Osteocyte (in vitro differentiated cells): Measurements from ENCODE around the gene OAF. TPM values are rescaled to one million over a fixed set of nuclear protein-coding genes. Genes with fewer than 3 reads are reported as not detected.

Source experiments
- DNase-seq: peaks from one replicate; pipeline ENCODE4 v3.0.0; 2021; ENCODE audit warnings: mixed read lengths; ENCODE audit not compliant: unreplicated experiment; ENCODE audit errors: extremely low spot score
- H3K27ac Mint-ChIP-seq: one replicate; pipeline ENCODE4 v1.8.0; 2021; ENCODE audit warnings: mild to moderate bottlenecking, mixed read lengths; ENCODE audit not compliant: unreplicated experiment
- H3K27me3 Mint-ChIP-seq: one replicate; pipeline ENCODE4 v1.8.0; 2021; ENCODE audit warnings: mixed read lengths; ENCODE audit not compliant: unreplicated experiment
- H3K36me3 Mint-ChIP-seq: one replicate; pipeline ENCODE4 v1.8.0; 2021; ENCODE audit warnings: mixed read lengths; ENCODE audit not compliant: unreplicated experiment
- H3K4me1 Mint-ChIP-seq: one replicate; pipeline ENCODE4 v1.8.0; 2021; ENCODE audit warnings: mixed read lengths; ENCODE audit not compliant: unreplicated experiment
- H3K4me3 Mint-ChIP-seq: one replicate; pipeline ENCODE4 v1.8.0; 2021; ENCODE audit warnings: mild to moderate bottlenecking, moderate library complexity, mixed read lengths; ENCODE audit not compliant: unreplicated experiment
- H3K9me3 Mint-ChIP-seq: one replicate; pipeline ENCODE4 v1.8.0; 2021; ENCODE audit warnings: mixed read lengths; ENCODE audit not compliant: unreplicated experiment
- total RNA-seq: library from RNA; stranded (reverse); gene quantifications from 2 replicates; pipeline ENCODE4 v1.2.1, GENCODE V29; 2021
- TF ChIP-seq, protein P1 (sequence below): fragments of 200-600 bp; sonication (generic); IDR thresholded peaks from 2 replicates; pipeline ENCODE4 v1.5.0; 2021; ENCODE audit warnings: antibody characterized with exemption, mild to moderate bottlenecking, moderate library complexity

OAF gene
- total RNA-seq, 1 donor from 2014 or later = 10.2 TPM

DNA sequence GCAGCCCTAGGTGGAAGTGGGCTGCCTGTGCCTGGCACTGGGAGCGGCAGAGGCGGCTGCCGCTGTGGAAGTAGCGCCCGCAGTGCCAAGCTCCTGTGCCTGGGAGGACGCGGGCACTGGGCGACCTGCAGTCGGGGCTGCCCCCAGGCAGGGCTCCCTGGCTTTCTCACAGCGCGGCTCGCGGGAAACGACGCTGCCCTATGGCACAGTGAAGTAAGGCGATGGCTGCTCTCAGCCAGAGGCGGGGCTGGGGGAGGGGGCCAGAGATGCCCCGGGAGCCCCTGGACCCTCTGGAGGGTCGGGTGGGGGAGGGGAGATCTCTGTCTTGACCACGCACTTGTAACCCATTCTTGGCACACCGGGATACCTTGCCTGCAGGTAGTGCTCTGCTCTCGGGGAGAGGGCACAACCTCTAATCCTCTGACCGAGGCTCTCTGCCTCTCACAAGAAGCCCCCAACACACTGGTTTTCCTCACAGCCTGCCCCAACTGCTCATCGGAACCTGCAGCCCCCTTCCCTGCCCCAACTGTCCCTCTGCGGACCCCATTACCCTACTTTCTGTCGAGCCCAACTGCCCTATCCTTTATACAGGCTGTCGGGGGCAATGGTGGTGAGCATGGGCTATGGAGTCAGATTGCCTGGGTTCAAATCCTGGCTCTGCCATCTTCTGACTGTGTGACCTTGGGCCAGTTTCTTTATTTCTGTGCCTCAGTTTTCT, 40.7 kb upstream of the OAF start:
- no peaks in the 10 kb centered on the region for H3K36me3 Mint-ChIP-seq
- no peak overlapping the region for H3K27ac Mint-ChIP-seq
- peaks cover 3% of the 10 kb centered on the region for H3K4me1 Mint-ChIP-seq
- peaks cover 7% of the 10 kb centered on the region for H3K9me3 Mint-ChIP-seq
- TF ChIP-seq, protein P1, sequence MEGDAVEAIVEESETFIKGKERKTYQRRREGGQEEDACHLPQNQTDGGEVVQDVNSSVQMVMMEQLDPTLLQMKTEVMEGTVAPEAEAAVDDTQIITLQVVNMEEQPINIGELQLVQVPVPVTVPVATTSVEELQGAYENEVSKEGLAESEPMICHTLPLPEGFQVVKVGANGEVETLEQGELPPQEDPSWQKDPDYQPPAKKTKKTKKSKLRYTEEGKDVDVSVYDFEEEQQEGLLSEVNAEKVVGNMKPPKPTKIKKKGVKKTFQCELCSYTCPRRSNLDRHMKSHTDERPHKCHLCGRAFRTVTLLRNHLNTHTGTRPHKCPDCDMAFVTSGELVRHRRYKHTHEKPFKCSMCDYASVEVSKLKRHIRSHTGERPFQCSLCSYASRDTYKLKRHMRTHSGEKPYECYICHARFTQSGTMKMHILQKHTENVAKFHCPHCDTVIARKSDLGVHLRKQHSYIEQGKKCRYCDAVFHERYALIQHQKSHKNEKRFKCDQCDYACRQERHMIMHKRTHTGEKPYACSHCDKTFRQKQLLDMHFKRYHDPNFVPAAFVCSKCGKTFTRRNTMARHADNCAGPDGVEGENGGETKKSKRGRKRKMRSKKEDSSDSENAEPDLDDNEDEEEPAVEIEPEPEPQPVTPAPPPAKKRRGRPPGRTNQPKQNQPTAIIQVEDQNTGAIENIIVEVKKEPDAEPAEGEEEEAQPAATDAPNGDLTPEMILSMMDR = no peak
- H3K4me3 Mint-ChIP-seq = no peak overlapping the region
- DNase-seq = no peak
- H3K27me3 Mint-ChIP-seq = peaks cover 69% of the 10 kb centered on the region

DNA sequence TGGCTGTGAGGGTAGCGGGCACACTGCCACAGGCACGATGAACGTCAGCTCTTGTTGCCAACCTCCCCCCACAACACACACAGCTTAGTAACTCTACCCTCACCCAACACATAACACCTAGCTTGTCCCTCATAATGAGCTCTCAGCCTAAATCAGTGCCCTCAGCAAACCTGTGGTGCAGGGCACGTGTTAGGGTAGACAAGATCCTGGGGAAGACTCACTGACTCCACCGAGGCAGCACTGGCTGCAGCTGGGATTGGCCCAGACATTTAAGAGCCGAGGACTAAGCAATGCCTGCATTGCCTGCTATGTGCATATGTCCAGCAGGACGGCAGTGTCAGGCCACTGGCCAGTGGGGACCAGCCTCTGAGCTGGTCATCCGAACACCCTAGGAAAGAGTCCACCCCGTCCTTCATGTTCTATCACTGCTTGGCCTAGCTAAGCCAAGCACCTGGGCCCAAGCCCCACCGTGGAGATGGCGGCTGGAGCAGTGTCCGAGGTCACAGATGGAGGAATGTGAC, 40.0 kb upstream of the OAF start:
- no peak overlapping the region for H3K4me3 Mint-ChIP-seq
- H3K27ac Mint-ChIP-seq = no peak overlapping the region
- TF ChIP-seq, protein P1 = no peak
- peaks cover 3% of the 10 kb centered on the region for H3K4me1 Mint-ChIP-seq
- peaks cover 1% of the 10 kb centered on the region for H3K9me3 Mint-ChIP-seq
- peaks cover 70% of the 10 kb centered on the region for H3K27me3 Mint-ChIP-seq
- H3K36me3 Mint-ChIP-seq = no peaks in the 10 kb centered on the region
- DNase-seq = no peak

- no peak overlapping the region for H3K4me3 Mint-ChIP-seq
- H3K27ac Mint-ChIP-seq = no peak overlapping the region
- TF ChIP-seq, protein P1 = peak; percentile 88
- H3K27me3 Mint-ChIP-seq = peaks cover 68% of the 10 kb centered on the region
- H3K9me3 Mint-ChIP-seq = no peaks in the 10 kb centered on the region
- no peak for DNase-seq
- H3K36me3 Mint-ChIP-seq = no peaks in the 10 kb centered on the region
- peaks cover 3% of the 10 kb centered on the region for H3K4me1 Mint-ChIP-seq
These were observed 38.5 kb upstream of the OAF start for GRCh38 chr11:120172054-120172911.

GRCh38 chr11:120173019-120173705, 37.7 kb upstream of the OAF start:
- Mint-ChIP-seq H3K9me3 (no peaks in the 10 kb centered on the region), H3K27me3 (peaks cover 64% of the 10 kb centered on the region), H3K36me3 (no peaks in the 10 kb centered on the region), H3K27ac (no peak overlapping the region), H3K4me1 (peaks cover 3% of the 10 kb centered on the region), H3K4me3 (no peak overlapping the region)
- TF ChIP-seq, protein P1 = no peak
- DNase-seq = no peak
